Testis (tissue), 3 donors: ENCODE results near the gene LIN7A. TPM values are rescaled to one million over a fixed set of nuclear protein-coding genes. Genes with fewer than 3 reads are reported as not detected.
A peak's percentile ranks its signal among the peaks of the same experiment; 100 is the strongest.

ENCODE experiments used
- DNase-seq: peaks from one replicate; pipeline ENCODE4 v3.0.0-alpha.2; 2019
- H3K27ac ChIP-seq, 2 donors: fragments of 200-600 bp; sonication (generic); one replicate each; pipeline ENCODE4 v1.5.1; 2019
- H3K27me3 ChIP-seq: fragments of 200-600 bp; sonication (generic); one replicate; pipeline ENCODE4 v1.5.1; 2019
- H3K36me3 ChIP-seq: fragments of 200-600 bp; sonication (generic); one replicate; pipeline ENCODE4 v1.5.1; 2017; ENCODE audit warnings: low read depth; ENCODE audit errors: missing control alignments
- H3K4me1 ChIP-seq: fragments of 200-600 bp; sonication (generic); one replicate; pipeline ENCODE4 v1.5.1; 2019
- H3K4me3 ChIP-seq, 2 donors: fragments of 200-600 bp; sonication (generic); one replicate each; pipeline ENCODE4 v1.5.1; 2017 to 2019
- H3K9me3 ChIP-seq: fragments of 200-600 bp; sonication (generic); one replicate; pipeline ENCODE4 v1.5.1; 2017
- POLR2A ChIP-seq: fragments of 450-650 bp; IDR thresholded peaks from one replicate; pipeline ENCODE4 v1.6.1; 2017; ENCODE audit warnings: antibody characterized with exemption, mild to moderate bottlenecking, moderate library complexity
- WGBS, 2 donors: methylation state at CpG; one replicate each; pipeline ENCODE4 v1.1.5; 2018; 5-methylcytosine and 5-hydroxymethylcytosine counted together
- intact Hi-C: fragments of 100-400 bp; cut with DNase I; formaldehyde crosslinking; loops from one replicate; pipeline ENCODE4 v1.15.1; 2023; ENCODE audit warnings: low total_unique reads
- polyA plus RNA-seq: library from polyadenylated mRNA; stranded (reverse); fragments of 350-450 nt; fragmentation: Illumina TruSeq; extraction: RNeasy Lipid Tissue Mini Kit (QIAGEN cat#74804); gene quantifications from one replicate; pipeline ENCODE4 v1.2.3, GENCODE V29; 2014; ENCODE audit warnings: low read depth, low replicate concordance; ENCODE audit not compliant: insufficient read depth
- total RNA-seq, 2 donors: library from RNA; depleted of rRNA; stranded (reverse); fragments of >200 nt; gene quantifications; one replicate each; pipeline ENCODE4 v1.2.3, GENCODE V29; 2016
- TF ChIP-seq, protein P1 (sequence below), 3 experiments: fragments of 450-650 bp in 2 of 3; fragments of 200-600 bp in 1 of 3; sonication (generic) in 1 of 3; IDR thresholded peaks; one replicate each; pipeline ENCODE4 v1.5.1; 2016 to 2019; ENCODE audit warnings: antibody characterized with exemption in 3 of 3, mild to moderate bottlenecking in 2 of 3, moderate library complexity in 1 of 3

Gene LIN7A
- total and polyA plus RNA-seq, 3 donors from 2014 or later = 5.8 to 48.6 (median 12.0) TPM

DNA sequence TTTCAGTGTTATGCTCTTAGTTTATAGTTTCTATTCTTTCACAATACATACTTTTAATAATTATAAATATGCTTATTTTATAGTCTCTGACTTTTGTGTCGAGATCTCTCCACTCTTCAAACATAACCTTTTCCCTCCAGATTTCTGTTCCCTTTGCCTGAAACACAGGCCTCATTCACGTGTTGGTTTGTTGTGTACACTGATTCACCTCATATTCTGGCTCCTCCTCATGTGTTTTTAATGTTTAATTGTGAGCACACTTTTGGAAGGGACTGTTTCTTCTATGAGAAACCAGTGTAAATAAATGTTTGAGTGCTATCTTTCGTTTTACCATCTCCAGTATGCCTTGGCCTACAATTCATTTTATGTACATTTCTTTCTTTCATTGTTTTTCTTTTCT is 20.1 kb downstream of the LIN7A start:
- Histone ChIP-seq H3K4me3 (no peak overlapping the region), H3K36me3 (no peaks in the 10 kb centered on the region), H3K4me1 (no peaks in the 10 kb centered on the region), H3K27ac (no peak overlapping the region), H3K27me3 (no peaks in the 10 kb centered on the region), H3K9me3 (no peaks in the 10 kb centered on the region)
- TF ChIP-seq, protein P1, sequence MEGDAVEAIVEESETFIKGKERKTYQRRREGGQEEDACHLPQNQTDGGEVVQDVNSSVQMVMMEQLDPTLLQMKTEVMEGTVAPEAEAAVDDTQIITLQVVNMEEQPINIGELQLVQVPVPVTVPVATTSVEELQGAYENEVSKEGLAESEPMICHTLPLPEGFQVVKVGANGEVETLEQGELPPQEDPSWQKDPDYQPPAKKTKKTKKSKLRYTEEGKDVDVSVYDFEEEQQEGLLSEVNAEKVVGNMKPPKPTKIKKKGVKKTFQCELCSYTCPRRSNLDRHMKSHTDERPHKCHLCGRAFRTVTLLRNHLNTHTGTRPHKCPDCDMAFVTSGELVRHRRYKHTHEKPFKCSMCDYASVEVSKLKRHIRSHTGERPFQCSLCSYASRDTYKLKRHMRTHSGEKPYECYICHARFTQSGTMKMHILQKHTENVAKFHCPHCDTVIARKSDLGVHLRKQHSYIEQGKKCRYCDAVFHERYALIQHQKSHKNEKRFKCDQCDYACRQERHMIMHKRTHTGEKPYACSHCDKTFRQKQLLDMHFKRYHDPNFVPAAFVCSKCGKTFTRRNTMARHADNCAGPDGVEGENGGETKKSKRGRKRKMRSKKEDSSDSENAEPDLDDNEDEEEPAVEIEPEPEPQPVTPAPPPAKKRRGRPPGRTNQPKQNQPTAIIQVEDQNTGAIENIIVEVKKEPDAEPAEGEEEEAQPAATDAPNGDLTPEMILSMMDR (IDR thresholded peaks at IDR 0.05) = no peak
- no peak for TF ChIP-seq POLR2A
- WGBS, 2 donors = 68 to 89% methylated on average over 3 of the region's 3 CpGs
- intact Hi-C loops = no loop called here
- no peak for DNase-seq

GRCh38 chr12:80912901-80913770 is 24.6 kb downstream of the LIN7A start:
- no peaks in the 10 kb centered on the region for H3K9me3 ChIP-seq
- intact Hi-C loops = no loop called here
- H3K27ac ChIP-seq = no peak overlapping the region
- no peak for DNase-seq
- no peaks in the 10 kb centered on the region for H3K36me3 ChIP-seq
- H3K4me1 ChIP-seq = no peaks in the 10 kb centered on the region
- no peaks in the 10 kb centered on the region for H3K27me3 ChIP-seq
- H3K4me3 ChIP-seq = no peak overlapping the region
- TF ChIP-seq, protein P1 (IDR thresholded peaks at IDR 0.05) = no peak
- no peak for TF ChIP-seq POLR2A
- 55 to 66% methylated on average over 13 of the region's 13 CpGs for WGBS, 2 donors

- TF ChIP-seq POLR2A = no peak
- TF ChIP-seq, protein P1 (IDR thresholded peaks at IDR 0.05) = no peak
Observed at GRCh38 chr12:80909370-80909769, 28.4 kb downstream of the LIN7A start.

DNA sequence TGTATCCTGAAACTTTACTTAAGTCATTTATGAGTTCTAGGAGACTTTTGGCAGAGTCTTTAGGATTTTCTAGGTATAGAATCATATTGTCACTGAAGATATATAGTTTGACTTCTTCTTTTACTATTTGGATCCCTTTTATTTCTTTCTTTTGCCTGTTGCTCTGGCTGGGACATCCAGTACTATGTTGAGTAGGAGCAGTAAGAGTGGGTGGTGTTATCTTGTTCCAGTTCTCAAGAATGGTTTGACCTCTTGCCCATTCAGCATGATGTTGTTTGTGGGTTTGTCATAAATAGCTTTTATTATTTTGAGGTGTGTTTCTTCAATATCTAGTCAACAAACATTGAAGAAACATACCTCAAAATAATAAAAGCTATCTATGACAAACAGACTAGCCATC is 35.0 kb downstream of the LIN7A start:
- no peak for DNase-seq
- TF ChIP-seq POLR2A = no peak
- TF ChIP-seq, protein P1 (IDR thresholded peaks at IDR 0.05) = no peak
- no peaks in the 10 kb centered on the region for H3K9me3 ChIP-seq
- peak overlapping the region in 1 of 2 donors; percentile 25 for H3K27ac ChIP-seq
- H3K27me3 ChIP-seq = no peaks in the 10 kb centered on the region
- no peaks in the 10 kb centered on the region for H3K4me1 ChIP-seq
- intact Hi-C loops = no loop called here
- no peak overlapping the region for H3K4me3 ChIP-seq
- no peaks in the 10 kb centered on the region for H3K36me3 ChIP-seq

More at GRCh38 chr12:80909370-80909769, 28.4 kb downstream of the LIN7A start:
- Histone ChIP-seq H3K4me3 (no peak overlapping the region), H3K27ac (no peak overlapping the region), H3K27me3 (no peaks in the 10 kb centered on the region), H3K4me1 (no peaks in the 10 kb centered on the region), H3K9me3 (no peaks in the 10 kb centered on the region), H3K36me3 (no peaks in the 10 kb centered on the region)
- WGBS, 2 donors = 81 to 95% methylated on average over 6 of the region's 6 CpGs
- intact Hi-C loops = no loop called here
- no peak for DNase-seq

DNA sequence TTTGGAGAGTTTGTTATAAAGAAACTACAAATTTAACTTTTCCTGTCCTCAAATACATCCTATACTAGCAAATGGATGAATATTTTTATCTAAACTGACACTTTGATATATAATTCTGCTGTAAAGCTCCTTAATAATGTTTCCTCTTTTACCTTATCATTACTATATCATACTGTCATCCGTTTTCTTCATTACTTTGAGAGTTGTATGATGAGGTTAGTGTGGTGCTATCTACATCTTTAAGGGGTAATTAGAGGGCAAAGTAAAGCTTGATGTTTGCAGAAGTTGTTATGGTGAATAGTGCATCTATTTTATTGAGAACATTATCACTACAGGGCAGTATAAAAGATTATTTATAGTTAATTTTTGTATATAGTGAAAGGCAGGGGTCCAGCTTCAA is 36.1 kb downstream of the LIN7A start:
- no peaks in the 10 kb centered on the region for H3K9me3 ChIP-seq
- H3K36me3 ChIP-seq = no peaks in the 10 kb centered on the region
- TF ChIP-seq, protein P1 (IDR thresholded peaks at IDR 0.05) = no peak
- no peak for TF ChIP-seq POLR2A
- H3K4me3 ChIP-seq = no peak overlapping the region
- intact Hi-C loops = no loop called here
- DNase-seq = no peak
- H3K27ac ChIP-seq = no peak overlapping the region
- no peaks in the 10 kb centered on the region for H3K4me1 ChIP-seq
- no peaks in the 10 kb centered on the region for H3K27me3 ChIP-seq
- 53 to 63% methylated on average over 1 of the region's 1 CpG for WGBS, 2 donors
